H1 (cell line): ENCODE data around the gene HES1. TPM values are rescaled to one million over a fixed set of nuclear protein-coding genes. Genes with fewer than 3 reads are reported as not detected.

Experiments used
- CTCF ChIA-PET: fragments of 300-600 bp; sonication (Branson Sonifier 250); formaldehyde crosslinking; loops from one replicate; lab custom pipeline; 2021; ENCODE audit not compliant: partially characterized antibody; lab: Charles Lee
- POLR2A ChIA-PET: fragments of 300-600 bp; sonication (Branson Sonifier 250); formaldehyde crosslinking; loops from one replicate; lab custom pipeline; 2021; ENCODE audit warnings: inconsistent platforms; ENCODE audit not compliant: partially characterized antibody; lab: Charles Lee
- DNase-seq, 2 experiments: peaks; one replicate each; pipeline versions ENCODE4 v3.0.0 to v3.0.0-alpha.2; 2010 to 2022; ENCODE audit warnings: low spot score in 2 of 2, low read depth in 1 of 2, mixed read lengths in 1 of 2
- FAIRE-seq: peaks from 2 replicates; lab custom pipeline; 2011; peaks lifted over from hg19 to GRCh38; lab: Jason Lieb, UNC
- H2AFZ ChIP-seq: 2 replicates; pipeline ENCODE4 v1.8.1; 2012; ENCODE audit warnings: low read length, inconsistent platforms
- H2AK5ac ChIP-seq: 2 replicates; pipeline ENCODE4 v1.6.1; 2013; ENCODE audit warnings: low read depth, low read length
- H2BK120ac ChIP-seq: replicated peaks from 2 replicates; pipeline ENCODE3; 2013; ENCODE audit warnings: low read depth, low read length, inconsistent platforms
- H2BK12ac ChIP-seq: 2 replicates; pipeline ENCODE4 v1.6.1; 2013; ENCODE audit warnings: low read depth, low read length
- H2BK15ac ChIP-seq: 2 replicates; pipeline ENCODE4 v1.6.1; 2013; ENCODE audit warnings: low read length
- H2BK20ac ChIP-seq: 2 replicates; pipeline ENCODE4 v1.6.1; 2013; ENCODE audit warnings: low read length
- H2BK5ac ChIP-seq: 2 replicates; pipeline ENCODE4 v1.6.1; 2013; ENCODE audit warnings: low read depth, low read length
- H3K14ac ChIP-seq: 2 replicates; pipeline ENCODE4 v1.6.1; 2013; ENCODE audit warnings: inconsistent platforms; ENCODE audit not compliant: insufficient read length
- H3K18ac ChIP-seq: 2 replicates; pipeline ENCODE4 v1.6.1; 2013; ENCODE audit warnings: low read length; ENCODE audit errors: extremely low read depth
- H3K23ac ChIP-seq: 2 replicates; pipeline ENCODE4 v1.6.1; 2013; ENCODE audit warnings: inconsistent platforms; ENCODE audit not compliant: insufficient read length
- H3K23me2 ChIP-seq: 2 replicates; pipeline ENCODE4 v1.6.1; 2013; ENCODE audit warnings: low read depth, low read length
- H3K27ac ChIP-seq: 2 replicates; pipeline ENCODE4 v1.6.1; 2011; ENCODE audit warnings: low read depth, low read length, inconsistent platforms
- H3K27me3 ChIP-seq, 4 experiments: replicated peaks in 1 of 4; 1 replicate in 1 of 4; 2 replicates in 3 of 4; pipeline versions ENCODE4 v1.6.1 to v1.8.1; 2011 to 2013; ENCODE audit warnings: low read length in 3 of 4, mild to moderate bottlenecking in 3 of 4, inconsistent platforms in 2 of 4, mixed read lengths in 2 of 4, moderate library complexity in 1 of 4; ENCODE audit not compliant: control insufficient read depth in 3 of 4, insufficient read depth in 3 of 4; ENCODE audit errors: extremely low read depth in 1 of 4
- H3K36me3 ChIP-seq, 4 experiments: 2 replicates each; pipeline versions ENCODE4 v1.6.1 to v1.8.1; 2011 to 2013; ENCODE audit warnings: mild to moderate bottlenecking in 4 of 4, low read length in 3 of 4, moderate library complexity in 2 of 4, control low read depth in 1 of 4, inconsistent platforms in 1 of 4; ENCODE audit not compliant: insufficient read depth in 4 of 4, control insufficient read depth in 2 of 4
- H3K4ac ChIP-seq: replicated peaks from 2 replicates; pipeline ENCODE3; 2013; ENCODE audit warnings: low read length, low read depth, mixed read lengths, inconsistent platforms; ENCODE audit not compliant: insufficient read length
- H3K4me1 ChIP-seq, 4 experiments: replicated peaks in 1 of 4; 1 replicate in 1 of 4; 2 replicates in 3 of 4; pipeline versions ENCODE4 v1.6.1 to v1.8.1; 2011 to 2013; ENCODE audit warnings: low read length in 3 of 4, inconsistent platforms in 2 of 4, mixed read lengths in 1 of 4; ENCODE audit not compliant: insufficient read depth in 4 of 4, control insufficient read depth in 3 of 4
- H3K4me2 ChIP-seq, 2 experiments: 2 replicates each; pipeline versions ENCODE4 v1.6.1 to v1.8.1; 2011 to 2013; ENCODE audit warnings: low read depth in 2 of 2, low read length in 2 of 2, control low read depth in 1 of 2, inconsistent platforms in 1 of 2, mild to moderate bottlenecking in 1 of 2; ENCODE audit not compliant: insufficient read depth in 1 of 2
- H3K4me3 ChIP-seq, 4 experiments: fragments of 200-600, 300-600 bp in 1 of 4; sonication (generic), shearing (Covaris generic), sonication (Bioruptor Twin) in 1 of 4; 2 replicates each; pipeline versions ENCODE4 v1.5.1 to v1.8.1; 2011 to 2016; ENCODE audit warnings: low read length in 4 of 4, low read depth in 3 of 4, control low read depth in 2 of 4, inconsistent platforms in 2 of 4, mild to moderate bottlenecking in 2 of 4, mixed read lengths in 1 of 4, moderate library complexity in 1 of 4; ENCODE audit not compliant: insufficient read depth in 2 of 4; ENCODE audit errors: extremely low read depth in 1 of 4
- H3K56ac ChIP-seq: replicated peaks from 2 replicates; pipeline ENCODE3; 2013; ENCODE audit warnings: low read depth, mild to moderate bottlenecking, mixed read lengths, low read length, inconsistent platforms; ENCODE audit not compliant: insufficient read length
- H3K79me1 ChIP-seq: 2 replicates; pipeline ENCODE4 v1.6.1; 2013; ENCODE audit warnings: low read depth, low read length, control low read depth
- H3K79me2 ChIP-seq, 2 experiments: 2 replicates each; pipeline versions ENCODE4 v1.6.1 to v1.8.1; 2012 to 2013; ENCODE audit warnings: low read length in 2 of 2, mild to moderate bottlenecking in 2 of 2, inconsistent platforms in 1 of 2; ENCODE audit not compliant: insufficient read depth in 2 of 2, control insufficient read depth in 1 of 2
- H3K9ac ChIP-seq, 4 experiments: replicated peaks in 1 of 4; 1 replicate in 1 of 4; 2 replicates in 3 of 4; pipeline versions ENCODE4 v1.6.1 to v1.8.1; 2011 to 2013; ENCODE audit warnings: low read depth in 3 of 4, low read length in 3 of 4, control low read depth in 2 of 4, mild to moderate bottlenecking in 2 of 4, moderate library complexity in 2 of 4, inconsistent platforms in 1 of 4; ENCODE audit errors: extremely low read depth in 1 of 4
- H3K9me3 ChIP-seq, 2 experiments: 2 replicates each; pipeline versions ENCODE4 v1.6.1 to v1.8.1; 2012 to 2013; ENCODE audit warnings: mild to moderate bottlenecking in 2 of 2, moderate library complexity in 2 of 2, control low read depth in 1 of 2, inconsistent platforms in 1 of 2, low read depth in 1 of 2, low read length in 1 of 2, mixed read lengths in 1 of 2; ENCODE audit not compliant: insufficient read depth in 2 of 2
- H4K20me1 ChIP-seq, 2 experiments: replicated peaks in 1 of 2; 2 replicates each; pipeline versions ENCODE3 to v1.8.1; 2011 to 2013; ENCODE audit warnings: inconsistent platforms in 2 of 2, low read length in 2 of 2, mild to moderate bottlenecking in 1 of 2; ENCODE audit not compliant: insufficient read depth in 2 of 2, control insufficient read depth in 1 of 2
- H4K5ac ChIP-seq: 2 replicates; pipeline ENCODE4 v1.6.1; 2013; ENCODE audit warnings: low read length, low read depth, mixed read lengths, inconsistent platforms; ENCODE audit not compliant: insufficient read length
- H4K8ac ChIP-seq: 2 replicates; pipeline ENCODE4 v1.8.0; 2013; ENCODE audit warnings: mild to moderate bottlenecking, moderate library complexity, low read length, inconsistent platforms; ENCODE audit not compliant: insufficient read depth; ENCODE audit errors: extremely low read depth
- H4K91ac ChIP-seq: replicated peaks from 2 replicates; pipeline ENCODE3; 2013; ENCODE audit warnings: low read length, mixed read lengths, inconsistent platforms; ENCODE audit not compliant: insufficient read length
- BACH1 ChIP-seq: IDR thresholded peaks from 2 replicates; pipeline ENCODE4 v1.6.1; 2012; ENCODE audit warnings: low read length, improper control_type of control experiment
- BRCA1 ChIP-seq: IDR thresholded peaks from 2 replicates; pipeline ENCODE4 v1.6.1; 2012; ENCODE audit warnings: low read depth, low read length, improper control_type of control experiment
- CHD1 ChIP-seq: IDR thresholded peaks from 2 replicates; pipeline ENCODE4 v1.6.1; 2012; ENCODE audit warnings: low read depth, low read length, improper control_type of control experiment
- E2F6 ChIP-seq: IDR thresholded peaks from 2 replicates; pipeline ENCODE4 v1.6.1; 2012; ENCODE audit warnings: inconsistent platforms
- HDAC2 ChIP-seq, 2 experiments: fragments of 300-600 bp in 1 of 2; sonication (generic) in 1 of 2; IDR thresholded peaks; 2 replicates each; pipeline ENCODE4 v1.6.1; 2011 to 2012; ENCODE audit warnings: low read depth in 2 of 2, low read length in 2 of 2, mild to moderate bottlenecking in 2 of 2, moderate library complexity in 2 of 2, borderline replicate concordance in 1 of 2, inconsistent platforms in 1 of 2
- PHF8 ChIP-seq: fragments of 200-600 bp; sonication (generic); conservative IDR thresholded peaks from 2 replicates; pipeline ENCODE4 v1.7.1; 2012; ENCODE audit warnings: low read depth, mild to moderate bottlenecking, inconsistent platforms, low read length, moderate library complexity
- TAF7 ChIP-seq: optimal IDR thresholded peaks from 2 replicates; pipeline ENCODE3; 2011; ENCODE audit warnings: low read depth, mild to moderate bottlenecking, inconsistent platforms, low read length, moderate library complexity, borderline replicate concordance
- TBP ChIP-seq: IDR thresholded peaks from 2 replicates; pipeline ENCODE4 v1.6.1; 2011; ENCODE audit warnings: low read depth, low read length, improper control_type of control experiment
- ZNF274 ChIP-seq: IDR thresholded peaks from 2 replicates; pipeline ENCODE4 v1.7.0; 2012; ENCODE audit warnings: low read length, borderline replicate concordance; ENCODE audit errors: extremely low read depth
- WGBS, 2 experiments: shearing (Covaris generic) in 1 of 2; methylation state at CpG; one replicate each; pipeline versions ENCODE4 v1.1.6 to v1.1.7; 2013 to 2015; ENCODE audit warnings: low lambda C conversion rate in 2 of 2, mixed read lengths in 2 of 2, inconsistent platforms in 1 of 2, low coverage in 1 of 2, missing lambda C conversion rate in 1 of 2; ENCODE audit not compliant: insufficient replicate concordance in 2 of 2, insufficient coverage in 1 of 2, insufficient read length in 1 of 2; ENCODE audit errors: extremely low coverage in 1 of 2, missing lambda C conversion rate in 1 of 2; 5-methylcytosine and 5-hydroxymethylcytosine counted together
- polyA plus RNA-seq, 7 experiments: library from polyadenylated mRNA; depleted of rRNA in 3 of 7; stranded (reverse) in 5 of 7; unstranded in 2 of 7; fragments of >200 nt in 5 of 7; fragments of 200-250 nt in 2 of 7; gene quantifications; 1 replicate in 5 of 7; 2 replicates in 1 of 7; 4 replicates in 1 of 7; pipeline versions ENCODE4 v1.2.1 to v1.2.3, GENCODE V29; 2011 to 2013; ENCODE audit warnings: missing spikeins in 2 of 7, mixed read lengths in 2 of 7
- total RNA-seq: library from RNA; stranded (reverse); fragmentation: NEBNext Ultra II Directional; extraction: Animal tissue kit (Norgen Biotek cat#: 25700); gene quantifications from 2 replicates; pipeline ENCODE4 v1.2.1, GENCODE V29; 2021
- TF ChIP-seq, protein P1 (sequence below), 3 experiments: IDR thresholded peaks; 1 replicate in 2 of 3; 2 replicates in 1 of 3; pipeline versions ENCODE4 v1.5.1 to v1.6.1; 2011; ENCODE audit warnings: low read length in 3 of 3, mild to moderate bottlenecking in 3 of 3, inconsistent platforms in 2 of 3, low read depth in 1 of 3, moderate library complexity in 1 of 3; ENCODE audit not compliant: insufficient read depth in 1 of 3; ENCODE audit errors: control extremely low read depth in 1 of 3

Gene HES1
- total and polyA plus RNA-seq, 2 of the 8 experiments (the other 6 are each of a cell fraction or from before 2014, with no cell fraction given): 7.9 to 12.9 TPM

DNA sequence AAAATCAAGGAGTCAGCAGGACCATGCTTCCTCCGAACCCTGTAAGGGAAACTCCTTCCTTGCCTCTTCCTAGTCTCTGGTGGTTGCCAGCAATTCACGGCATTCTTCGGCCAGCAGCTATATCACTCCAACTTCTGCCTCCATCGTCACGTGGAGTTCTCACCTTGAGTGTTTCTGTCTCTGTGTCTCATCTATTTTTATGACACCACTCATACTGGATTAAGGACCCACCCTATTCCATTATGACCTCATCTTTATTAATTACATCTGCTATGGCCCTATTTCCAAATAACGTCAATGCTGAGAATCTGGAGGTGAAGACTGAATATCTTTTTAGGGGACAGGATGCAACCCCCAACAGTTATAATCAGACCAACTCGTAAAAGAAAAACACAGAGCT is 21.8 kb upstream of the HES1 start:
- Histone ChIP-seq H4K5ac (no peak overlapping the region), H2AFZ (no peak overlapping the region), H4K8ac (no peak overlapping the region), H3K36me3 (no peaks in the 10 kb centered on the region), H3K14ac (no peak overlapping the region), H4K20me1 (no peaks in the 10 kb centered on the region), H3K23ac (no peak overlapping the region), H3K56ac (no peak overlapping the region), H3K9me3 (no peaks in the 10 kb centered on the region), H3K4ac (no peak overlapping the region), H3K27ac (no peak overlapping the region), H3K18ac (no peak overlapping the region), H4K91ac (no peak overlapping the region), H3K27me3 (peaks cover 0 to 2% (median 0%) of the 10 kb centered on the region in 4 experiments; a peak in 2 of 7 replicates), H3K4me1 (peaks cover 0 to 7% (median 3%) of the 10 kb centered on the region in 4 experiments; a peak in 1 of 7 replicates), H2BK20ac (no peak overlapping the region), H2BK120ac (no peak overlapping the region), H3K4me3 (no peak overlapping the region), H3K4me2 (no peak overlapping the region), H3K9ac (no peak overlapping the region), H2BK12ac (no peak overlapping the region), H2BK5ac (no peak overlapping the region), H3K79me1 (no peaks in the 10 kb centered on the region), H3K79me2 (no peaks in the 10 kb centered on the region), H3K23me2 (no peaks in the 10 kb centered on the region), H2AK5ac (no peak overlapping the region), H2BK15ac (no peak overlapping the region)
- CTCF ChIA-PET: interaction anchor here (0.6 to 1.0 kb wide), 4 partner anchors 16 to 258 kb away, joined by 3 read pairs; no protein-coding TSS in a partner anchor
- 94% methylated on average over 7 of the region's 7 CpGs; no CpG with 5 or more reads in 1 of the 2 experiments for whole genome bisulfite sequencing, 2 experiments
- POLR2A ChIA-PET: interaction anchor here (1.0 kb wide), 1 partner anchor 22 kb away, joined by 3 read pairs; the partner anchor contains the start of gene HES1
- FAIRE-seq (no peak), DNase-seq (no peak)
- no peak for TF ChIP-seq TBP
- no peak for TF ChIP-seq HDAC2 (IDR thresholded peaks at IDR 0.05; ENCODE audit: borderline replicate concordance in 1 of 2, low read depth in 2 of 2, low read length in 2 of 2)
- no peak for TF ChIP-seq TAF7
- TF ChIP-seq, protein P1, sequence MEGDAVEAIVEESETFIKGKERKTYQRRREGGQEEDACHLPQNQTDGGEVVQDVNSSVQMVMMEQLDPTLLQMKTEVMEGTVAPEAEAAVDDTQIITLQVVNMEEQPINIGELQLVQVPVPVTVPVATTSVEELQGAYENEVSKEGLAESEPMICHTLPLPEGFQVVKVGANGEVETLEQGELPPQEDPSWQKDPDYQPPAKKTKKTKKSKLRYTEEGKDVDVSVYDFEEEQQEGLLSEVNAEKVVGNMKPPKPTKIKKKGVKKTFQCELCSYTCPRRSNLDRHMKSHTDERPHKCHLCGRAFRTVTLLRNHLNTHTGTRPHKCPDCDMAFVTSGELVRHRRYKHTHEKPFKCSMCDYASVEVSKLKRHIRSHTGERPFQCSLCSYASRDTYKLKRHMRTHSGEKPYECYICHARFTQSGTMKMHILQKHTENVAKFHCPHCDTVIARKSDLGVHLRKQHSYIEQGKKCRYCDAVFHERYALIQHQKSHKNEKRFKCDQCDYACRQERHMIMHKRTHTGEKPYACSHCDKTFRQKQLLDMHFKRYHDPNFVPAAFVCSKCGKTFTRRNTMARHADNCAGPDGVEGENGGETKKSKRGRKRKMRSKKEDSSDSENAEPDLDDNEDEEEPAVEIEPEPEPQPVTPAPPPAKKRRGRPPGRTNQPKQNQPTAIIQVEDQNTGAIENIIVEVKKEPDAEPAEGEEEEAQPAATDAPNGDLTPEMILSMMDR (IDR thresholded peaks at IDR 0.05; ENCODE audit: control extremely low read depth in 1 of 3, insufficient read depth in 1 of 3, low read depth in 1 of 3, low read length in 3 of 3): no peak
- TF ChIP-seq BRCA1: no peak
- TF ChIP-seq BACH1: no peak
- TF ChIP-seq E2F6: no peak
- no peak for TF ChIP-seq PHF8
- no peak for TF ChIP-seq ZNF274
- no peak for TF ChIP-seq CHD1
